A549 (cell line): ENCODE data around the gene IFFO2. TPM values are rescaled to one million over a fixed set of nuclear protein-coding genes. Genes with fewer than 3 reads are reported as not detected.

Experiments used
- ATAC-seq, 2 experiments: fragments of 200-7000 bp in 1 of 2; fragments of >200 bp in 1 of 2; cut with Nextera tagmentation in 1 of 2; cut with Tn5 transposase in 1 of 2; 3 replicates each; pipeline versions ENCODE4 v1.8.0 to v1.9.1; 2018 to 2020; ENCODE audit warnings: mild to moderate bottlenecking in 1 of 2, moderate library complexity in 1 of 2
- CTCF ChIA-PET: fragments of 300-600 bp; sonication (Branson Sonifier 250); formaldehyde crosslinking; extraction: SDS; loops from one replicate; lab custom pipeline; 2021; ENCODE audit warnings: antibody characterized with exemption, inconsistent platforms; lab: Yijun Ruan, JAX
- POLR2A ChIA-PET: fragments of 350-600 bp; formaldehyde crosslinking; extraction: SDS; loops from one replicate; lab custom pipeline; 2021; ENCODE audit warnings: antibody characterized with exemption, inconsistent platforms; lab: Yijun Ruan, JAX
- DNase-seq, 2 experiments: peaks; one replicate each; pipeline versions ENCODE4 v3.0.0 to v3.0.0-alpha.2; 2011 to 2016; ENCODE audit warnings: low read depth in 1 of 2, low spot score in 1 of 2
- FAIRE-seq: peaks from 2 replicates; lab custom pipeline; 2011; peaks lifted over from hg19 to GRCh38; lab: Jason Lieb, UNC
- H3K27ac ChIP-seq, 2 experiments: fragments of >200 bp; sonication (Bioruptor Twin); formaldehyde crosslinking; 3 replicates each; pipeline ENCODE4 v1.5.1; 2016 to 2017
- H3K4me1 ChIP-seq: fragments of >200 bp; sonication (Bioruptor Twin); formaldehyde crosslinking; 3 replicates; pipeline ENCODE4 v1.6.1; 2016
- H3K4me2 ChIP-seq: fragments of >200 bp; sonication (Bioruptor Twin); formaldehyde crosslinking; 3 replicates; pipeline ENCODE4 v1.6.1; 2016
- H3K4me3 ChIP-seq: fragments of >200 bp; sonication (Bioruptor Twin); formaldehyde crosslinking; 3 replicates; pipeline ENCODE4 v1.5.1; 2016
- H3K9me3 ChIP-seq: fragments of >200 bp; sonication (Bioruptor Twin); formaldehyde crosslinking; 3 replicates; pipeline ENCODE4 v1.6.1; 2016
- BHLHE40 ChIP-seq: IDR thresholded peaks from 2 replicates; pipeline ENCODE4 v1.6.1; 2012; ENCODE audit warnings: low read depth, low read length, inconsistent platforms
- FOSL2 ChIP-seq, 2 experiments: fragments of 450-650 bp in 1 of 2; fragments of >200 bp in 1 of 2; sonication (Bioruptor Twin) in 1 of 2; formaldehyde crosslinking; IDR thresholded peaks; 2 replicates each; pipeline versions ENCODE4 v1.5.0 to v1.6.1; 2016 to 2020; ENCODE audit warnings: mild to moderate bottlenecking in 1 of 2, moderate library complexity in 1 of 2
- HMGXB4 ChIP-seq: fragments of 250-450 bp; sonication (Bioruptor Pico); IDR thresholded peaks from 2 replicates; pipeline ENCODE4 v1.5.0; 2021; ENCODE audit warnings: mild to moderate bottlenecking, moderate library complexity, borderline replicate concordance
- JUN ChIP-seq, 2 experiments: fragments of >200 bp; sonication (Bioruptor Twin); formaldehyde crosslinking; IDR thresholded peaks; 2 replicates in 1 of 2; 3 replicates in 1 of 2; pipeline ENCODE4 v1.6.1; 2016 to 2017
- MAX ChIP-seq: IDR thresholded peaks from 2 replicates; pipeline ENCODE4 v1.6.1; 2012
- NR3C1 ChIP-seq: fragments of >200 bp; sonication (Bioruptor Twin); formaldehyde crosslinking; IDR thresholded peaks from 3 replicates; pipeline ENCODE4 v1.6.1; 2017
- PHF8 ChIP-seq: fragments of 200-600 bp; sonication (generic); IDR thresholded peaks from 2 replicates; pipeline ENCODE4 v1.6.1; 2016; ENCODE audit warnings: low read depth, mild to moderate bottlenecking, antibody characterized with exemption, moderate library complexity, borderline replicate concordance
- REST ChIP-seq: fragments of 200-600 bp; sonication (generic); IDR thresholded peaks from 2 replicates; pipeline ENCODE4 v1.6.1; 2016; ENCODE audit warnings: antibody characterized with exemption, mild to moderate bottlenecking, moderate library complexity
- SMC3 ChIP-seq: fragments of >200 bp; sonication (Bioruptor Twin); formaldehyde crosslinking; IDR thresholded peaks from 3 replicates; pipeline ENCODE4 v1.6.1; 2018; ENCODE audit warnings: inconsistent platforms
- SREBF2 ChIP-seq: fragments of 450-650 bp; IDR thresholded peaks from 2 replicates; pipeline ENCODE4 v1.6.1; 2014; ENCODE audit warnings: mild to moderate bottlenecking, moderate library complexity
- TP53 ChIP-seq: fragments of 250-450 bp; sonication (Bioruptor Pico); IDR thresholded peaks from 2 replicates; pipeline ENCODE4 v1.5.0; 2021; ENCODE audit warnings: mild to moderate bottlenecking, moderate library complexity
- ZNF302 ChIP-seq: fragments of 250-450 bp; sonication (Bioruptor Pico); IDR thresholded peaks from 2 replicates; pipeline ENCODE4 v1.9.0; 2021; ENCODE audit warnings: inconsistent platforms, mild to moderate bottlenecking, moderate library complexity
- WGBS: methylation state at CpG from one replicate; pipeline ENCODE4 v1.1.6; 2017; ENCODE audit errors: missing lambda C conversion rate; 5-methylcytosine and 5-hydroxymethylcytosine counted together
- polyA plus RNA-seq, 4 experiments: library from polyadenylated mRNA; depleted of rRNA in 3 of 4; stranded (reverse); fragments of >200 nt; fragmentation: RNase III in 1 of 4; extraction: RNeasy Plus Mini Kit Qiagen cat#74134 plus additional on column Dnase treatment in 1 of 4; gene quantifications; 2 replicates in 3 of 4; 3 replicates in 1 of 4; pipeline ENCODE4 v1.2.3, GENCODE V29; 2011 to 2017

The IFFO2 gene
- polyA plus RNA-seq, 2 of the 4 experiments (the other 2 are of a cell fraction): 24.3 to 53.9 TPM

- FAIRE-seq (no peak), ATAC-seq (peak; percentile 42 to 44; a peak in 5 of 6 replicates), DNase-seq (peak in 1 of 2 experiments; percentile 51)
- H3K9me3 ChIP-seq: no peaks in the 10 kb centered on the region
- peak overlapping the region; percentile 32 for H3K4me3 ChIP-seq
- POLR2A ChIA-PET: no interaction called here
- TF ChIP-seq FOSL2 (IDR thresholded peaks at IDR 0.05): no peak
- no peak for TF ChIP-seq FOSL2 (CRISPR knock-in tag; IDR thresholded peaks at IDR 0.05)
- no peak for TF ChIP-seq PHF8
- TF ChIP-seq HMGXB4 (CRISPR knock-in tag): no peak
- TF ChIP-seq ZNF302 (CRISPR knock-in tag): no peak
- TF ChIP-seq SREBF2: no peak
- no peak for TF ChIP-seq NR3C1
- no peak for TF ChIP-seq SMC3
- H3K27ac ChIP-seq: peak overlapping the region; percentile 85 to 91
- 19% methylated on average over 22 of the region's 22 CpGs for WGBS
- peaks cover 93% of the 10 kb centered on the region for H3K4me1 ChIP-seq
- H3K4me2 ChIP-seq: peak overlapping the region; percentile 93
- CTCF ChIA-PET: interaction anchor here (0.9 to 1.8 kb wide), 9 partner anchors 13 to 152 kb away, joined by 3 to 8 read pairs (median 5); no protein-coding TSS in a partner anchor
Measured at GRCh38 chr1:18949686-18950400, 6.6 kb downstream of the IFFO2 start.

- POLR2A ChIA-PET: no interaction called here
- no peak for TF ChIP-seq MAX
- TF ChIP-seq JUN (IDR thresholded peaks at IDR 0.05): peak in 1 of 2 experiments; percentile 11; a peak in 1 of 5 replicates
- no peak for TF ChIP-seq BHLHE40
- TF ChIP-seq REST: peak; percentile 39; the same call in 1 of the 2 replicates
- TF ChIP-seq TP53 (CRISPR knock-in tag): no peak
- TF ChIP-seq, all 56 proteins: peak for 2
- DNase-seq: peak in 1 of 2 experiments; percentile 56
- FAIRE-seq: no peak
- Histone ChIP-seq H3K27ac (peak overlapping the region; percentile 85 to 91), H3K4me3 (peak overlapping the region; percentile 32), H3K9me3 (no peaks in the 10 kb centered on the region), H3K4me1 (peaks cover 96% of the 10 kb centered on the region), H3K4me2 (peak overlapping the region; percentile 93)
- CTCF ChIA-PET: interaction anchor here (0.9 to 1.7 kb wide), 5 partner anchors 36 to 147 kb away, joined by 3 to 7 read pairs (median 5); no protein-coding TSS in a partner anchor
- ATAC-seq: peak; percentile 49 to 66; a peak in 4 of 6 replicates
- WGBS: 38% methylated on average over 13 of the region's 23 CpGs
Measured at GRCh38 chr1:18948913-18949685, 7.4 kb downstream of the IFFO2 start.
